Ishikawa (cell line): ENCODE measurements around the gene C9.

Experiments
- CEBPB ChIP-seq: IDR thresholded peaks from 2 replicates; pipeline ENCODE4 v1.6.1; 2012
- CREB1 ChIP-seq: IDR thresholded peaks from 2 replicates; pipeline ENCODE4 v1.6.1; 2012; ENCODE audit warnings: low read depth
- NFIC ChIP-seq: IDR thresholded peaks from 2 replicates; pipeline ENCODE4 v1.6.1; 2012
- RAD21 ChIP-seq: IDR thresholded peaks from 2 replicates; pipeline ENCODE4 v1.6.1; 2012; ENCODE audit warnings: low read depth
- REST ChIP-seq: IDR thresholded peaks from 2 replicates; pipeline ENCODE4 v1.6.1; 2012; ENCODE audit warnings: low read depth, mild to moderate bottlenecking
- TAF1 ChIP-seq: IDR thresholded peaks from 2 replicates; pipeline ENCODE4 v1.6.1; 2012; ENCODE audit warnings: low read depth, mild to moderate bottlenecking
- TEAD4 ChIP-seq: IDR thresholded peaks from 2 replicates; pipeline ENCODE4 v1.6.1; 2012
- YY1 ChIP-seq: IDR thresholded peaks from 2 replicates; pipeline ENCODE4 v1.6.1; 2012; ENCODE audit warnings: low read depth
- TF ChIP-seq, protein P1 (sequence below): IDR thresholded peaks from 2 replicates; pipeline ENCODE4 v1.6.1; 2012

DNA sequence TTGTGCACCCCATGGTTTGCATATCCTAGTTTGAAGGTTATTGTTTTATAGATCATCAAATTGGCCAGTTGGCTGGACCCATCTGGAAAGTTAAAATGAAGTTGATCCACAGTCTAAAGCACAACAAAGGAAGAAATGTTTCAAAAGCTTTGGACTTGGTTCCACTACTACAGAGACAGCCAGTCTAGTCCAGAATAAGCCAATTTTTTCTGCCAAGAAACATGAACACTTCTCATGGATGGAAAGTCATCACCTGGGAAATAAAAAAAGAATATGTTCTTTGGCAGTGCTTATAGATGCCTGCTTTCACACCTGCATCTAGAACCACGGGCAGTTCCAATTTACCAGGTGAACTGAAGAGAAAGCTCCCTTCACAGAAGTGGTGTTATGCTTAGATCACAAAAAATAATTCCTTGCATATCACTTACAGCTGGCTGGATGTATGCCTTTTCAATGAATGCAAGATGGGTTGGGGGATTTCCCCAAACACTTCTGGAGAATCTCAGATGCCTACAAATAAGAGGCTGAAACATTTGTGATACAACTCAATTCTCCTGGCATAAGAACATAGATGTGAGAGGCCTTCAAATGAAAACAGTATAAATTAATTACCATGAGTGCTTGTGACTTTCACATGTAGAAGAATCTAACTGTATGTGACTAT is 26.9 kb downstream of the C9 start:
- TF ChIP-seq, protein P1, sequence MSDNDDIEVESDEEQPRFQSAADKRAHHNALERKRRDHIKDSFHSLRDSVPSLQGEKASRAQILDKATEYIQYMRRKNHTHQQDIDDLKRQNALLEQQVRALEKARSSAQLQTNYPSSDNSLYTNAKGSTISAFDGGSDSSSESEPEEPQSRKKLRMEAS = no peak
- TF ChIP-seq RAD21 = no peak
- no peak for TF ChIP-seq TEAD4
- TF ChIP-seq CEBPB = no peak
- no peak for TF ChIP-seq NFIC
- no peak for TF ChIP-seq YY1
- TF ChIP-seq TAF1 = no peak
- no peak for TF ChIP-seq REST
- TF ChIP-seq CREB1 = no peak
